Liver (tissue), 3 donors: ENCODE results near the gene MAOB.

ENCODE experiments used
- FOXA2 ChIP-seq: IDR thresholded peaks from 2 replicates; pipeline ENCODE4 v1.6.1; 2016; ENCODE audit warnings: antibody characterized with exemption
- RAD21 ChIP-seq, 2 donors: IDR thresholded peaks; 2 replicates each; pipeline ENCODE4 v1.6.1; 2016; ENCODE audit warnings: antibody characterized with exemption in 2 of 2, mild to moderate bottlenecking in 2 of 2
- YY1 ChIP-seq: IDR thresholded peaks from 2 replicates; pipeline ENCODE4 v1.6.1; 2016; ENCODE audit warnings: antibody characterized with exemption, mild to moderate bottlenecking
- TF ChIP-seq, protein P1 (sequence below): fragments of 150-350 bp; IDR thresholded peaks from 2 replicates; pipeline ENCODE4 v1.5.1; 2017; ENCODE audit warnings: improper control_type of control experiment, low read depth, low read length; ENCODE audit not compliant: missing input control
- TF ChIP-seq, protein P2 (sequence below): IDR thresholded peaks from 2 replicates; pipeline ENCODE4 v1.6.1; 2016; ENCODE audit warnings: antibody characterized with exemption
- TF ChIP-seq, protein P3 (sequence below): IDR thresholded peaks from 2 replicates; pipeline ENCODE4 v1.6.1; 2016; ENCODE audit warnings: antibody characterized with exemption, mild to moderate bottlenecking
- TF ChIP-seq, protein P4 (sequence below): IDR thresholded peaks from 2 replicates; pipeline ENCODE4 v1.6.1; 2016; ENCODE audit warnings: antibody characterized with exemption
- donor health status: healthy.
- donor health status: healthy.

DNA sequence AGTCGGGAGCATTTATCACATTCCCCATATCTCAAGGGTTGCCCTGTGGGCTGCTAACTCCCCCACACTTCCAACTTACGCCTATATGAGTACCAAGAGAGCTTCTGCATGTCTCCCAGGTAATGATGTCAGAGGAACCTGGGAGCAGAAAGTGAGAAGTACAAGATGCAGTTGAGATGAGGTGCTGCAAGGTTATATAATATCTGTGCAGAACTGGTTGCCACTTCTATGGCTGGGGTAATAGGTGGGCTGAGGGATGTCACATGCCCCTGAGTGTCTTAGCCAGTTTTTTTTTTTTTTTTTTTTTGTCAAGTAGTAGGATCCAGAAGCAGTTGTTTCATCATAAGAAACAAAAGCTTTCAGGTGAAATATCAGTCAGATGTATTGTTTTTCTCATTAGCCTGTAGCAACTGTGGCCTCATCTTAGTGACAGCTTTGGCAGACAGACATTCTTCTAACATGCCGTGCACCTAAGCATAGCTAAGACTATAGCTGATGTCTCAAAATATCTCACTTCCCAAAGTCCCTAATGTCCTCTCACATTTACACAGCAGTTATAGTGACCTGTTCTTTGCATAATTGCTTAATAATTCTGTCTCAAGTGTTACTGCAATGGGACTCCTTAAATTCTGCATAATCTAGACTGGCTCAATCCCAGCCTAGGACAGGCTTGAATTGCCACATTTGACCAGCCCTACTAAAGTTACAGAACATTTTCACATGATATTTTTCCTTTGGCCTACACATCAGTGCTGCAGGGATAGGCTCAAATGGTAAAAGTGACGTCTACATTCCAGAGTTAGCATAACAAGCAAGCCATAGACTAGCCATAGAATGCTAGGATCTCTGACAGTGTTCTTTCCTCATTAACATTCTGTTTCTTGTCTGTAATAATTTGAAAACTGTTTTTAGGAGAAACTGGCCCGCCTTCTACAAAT is 17.9 kb upstream of the MAOB start:
- TF ChIP-seq, protein P1, sequence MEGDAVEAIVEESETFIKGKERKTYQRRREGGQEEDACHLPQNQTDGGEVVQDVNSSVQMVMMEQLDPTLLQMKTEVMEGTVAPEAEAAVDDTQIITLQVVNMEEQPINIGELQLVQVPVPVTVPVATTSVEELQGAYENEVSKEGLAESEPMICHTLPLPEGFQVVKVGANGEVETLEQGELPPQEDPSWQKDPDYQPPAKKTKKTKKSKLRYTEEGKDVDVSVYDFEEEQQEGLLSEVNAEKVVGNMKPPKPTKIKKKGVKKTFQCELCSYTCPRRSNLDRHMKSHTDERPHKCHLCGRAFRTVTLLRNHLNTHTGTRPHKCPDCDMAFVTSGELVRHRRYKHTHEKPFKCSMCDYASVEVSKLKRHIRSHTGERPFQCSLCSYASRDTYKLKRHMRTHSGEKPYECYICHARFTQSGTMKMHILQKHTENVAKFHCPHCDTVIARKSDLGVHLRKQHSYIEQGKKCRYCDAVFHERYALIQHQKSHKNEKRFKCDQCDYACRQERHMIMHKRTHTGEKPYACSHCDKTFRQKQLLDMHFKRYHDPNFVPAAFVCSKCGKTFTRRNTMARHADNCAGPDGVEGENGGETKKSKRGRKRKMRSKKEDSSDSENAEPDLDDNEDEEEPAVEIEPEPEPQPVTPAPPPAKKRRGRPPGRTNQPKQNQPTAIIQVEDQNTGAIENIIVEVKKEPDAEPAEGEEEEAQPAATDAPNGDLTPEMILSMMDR: no peak
- TF ChIP-seq RAD21 (IDR thresholded peaks at IDR 0.05) (no peak), YY1 (no peak), FOXA2 (no peak)
- TF ChIP-seq, protein P2, sequence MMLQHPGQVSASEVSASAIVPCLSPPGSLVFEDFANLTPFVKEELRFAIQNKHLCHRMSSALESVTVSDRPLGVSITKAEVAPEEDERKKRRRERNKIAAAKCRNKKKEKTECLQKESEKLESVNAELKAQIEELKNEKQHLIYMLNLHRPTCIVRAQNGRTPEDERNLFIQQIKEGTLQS: no peak
- TF ChIP-seq, protein P3, sequence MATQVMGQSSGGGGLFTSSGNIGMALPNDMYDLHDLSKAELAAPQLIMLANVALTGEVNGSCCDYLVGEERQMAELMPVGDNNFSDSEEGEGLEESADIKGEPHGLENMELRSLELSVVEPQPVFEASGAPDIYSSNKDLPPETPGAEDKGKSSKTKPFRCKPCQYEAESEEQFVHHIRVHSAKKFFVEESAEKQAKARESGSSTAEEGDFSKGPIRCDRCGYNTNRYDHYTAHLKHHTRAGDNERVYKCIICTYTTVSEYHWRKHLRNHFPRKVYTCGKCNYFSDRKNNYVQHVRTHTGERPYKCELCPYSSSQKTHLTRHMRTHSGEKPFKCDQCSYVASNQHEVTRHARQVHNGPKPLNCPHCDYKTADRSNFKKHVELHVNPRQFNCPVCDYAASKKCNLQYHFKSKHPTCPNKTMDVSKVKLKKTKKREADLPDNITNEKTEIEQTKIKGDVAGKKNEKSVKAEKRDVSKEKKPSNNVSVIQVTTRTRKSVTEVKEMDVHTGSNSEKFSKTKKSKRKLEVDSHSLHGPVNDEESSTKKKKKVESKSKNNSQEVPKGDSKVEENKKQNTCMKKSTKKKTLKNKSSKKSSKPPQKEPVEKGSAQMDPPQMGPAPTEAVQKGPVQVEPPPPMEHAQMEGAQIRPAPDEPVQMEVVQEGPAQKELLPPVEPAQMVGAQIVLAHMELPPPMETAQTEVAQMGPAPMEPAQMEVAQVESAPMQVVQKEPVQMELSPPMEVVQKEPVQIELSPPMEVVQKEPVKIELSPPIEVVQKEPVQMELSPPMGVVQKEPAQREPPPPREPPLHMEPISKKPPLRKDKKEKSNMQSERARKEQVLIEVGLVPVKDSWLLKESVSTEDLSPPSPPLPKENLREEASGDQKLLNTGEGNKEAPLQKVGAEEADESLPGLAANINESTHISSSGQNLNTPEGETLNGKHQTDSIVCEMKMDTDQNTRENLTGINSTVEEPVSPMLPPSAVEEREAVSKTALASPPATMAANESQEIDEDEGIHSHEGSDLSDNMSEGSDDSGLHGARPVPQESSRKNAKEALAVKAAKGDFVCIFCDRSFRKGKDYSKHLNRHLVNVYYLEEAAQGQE: no peak
- TF ChIP-seq, protein P4, sequence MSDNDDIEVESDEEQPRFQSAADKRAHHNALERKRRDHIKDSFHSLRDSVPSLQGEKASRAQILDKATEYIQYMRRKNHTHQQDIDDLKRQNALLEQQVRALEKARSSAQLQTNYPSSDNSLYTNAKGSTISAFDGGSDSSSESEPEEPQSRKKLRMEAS: no peak
